Measurements from ENCODE around the gene SCYGR2. TPM values are rescaled to one million over a fixed set of nuclear protein-coding genes. Genes with fewer than 3 reads are reported as not detected.

SCYGR2 gene
- total and polyA plus RNA-seq, 4 donors: not detected

GRCh38 chr2:227617316-227618230 lies 18.9 kb downstream of the SCYGR2 start, which contains the start of gene SCYGR4:
Gene SCYGR4 (plus strand): TSS chr2:227617498. CDS start chr2:227617498, 0 bp downstream.
- no peak for DNase-seq (ENCODE audit: low read depth in 4 of 6, low spot score in 6 of 6)
- no peaks in the 10 kb centered on the region for H3K36me3 ChIP-seq (ENCODE audit: control insufficient read depth, insufficient read depth, low read length)
- H3K27me3 ChIP-seq (ENCODE audit: control insufficient read depth, insufficient read depth, low read length): no peaks in the 10 kb centered on the region
- 79% methylated on average over 14 of the region's 20 CpGs for WGBS (ENCODE audit: insufficient coverage)
- H3K27ac ChIP-seq (ENCODE audit: low read depth, low read length): no peak within 1 kb of the TSS
- no peaks in the 10 kb centered on the region for H3K9me3 ChIP-seq (ENCODE audit: control insufficient read depth, insufficient read depth, low read length)
- no peaks in the 10 kb centered on the region for H3K4me1 ChIP-seq (ENCODE audit: control insufficient read depth, insufficient read depth, low read length)
- H3K4me3 ChIP-seq (ENCODE audit: low read depth, low read length): no peak within 1 kb of the TSS

- Histone ChIP-seq H3K4me1 (ENCODE audit: control insufficient read depth, insufficient read depth, low read length) (no peaks in the 10 kb centered on the region), H3K4me3 (ENCODE audit: low read depth, low read length) (no peak overlapping the region)
- DNase-seq (ENCODE audit: low read depth in 4 of 6, low spot score in 6 of 6): no peak
Measured at GRCh38 chr2:227623226-227623625, 24.5 kb downstream of the SCYGR2 start.

DNA sequence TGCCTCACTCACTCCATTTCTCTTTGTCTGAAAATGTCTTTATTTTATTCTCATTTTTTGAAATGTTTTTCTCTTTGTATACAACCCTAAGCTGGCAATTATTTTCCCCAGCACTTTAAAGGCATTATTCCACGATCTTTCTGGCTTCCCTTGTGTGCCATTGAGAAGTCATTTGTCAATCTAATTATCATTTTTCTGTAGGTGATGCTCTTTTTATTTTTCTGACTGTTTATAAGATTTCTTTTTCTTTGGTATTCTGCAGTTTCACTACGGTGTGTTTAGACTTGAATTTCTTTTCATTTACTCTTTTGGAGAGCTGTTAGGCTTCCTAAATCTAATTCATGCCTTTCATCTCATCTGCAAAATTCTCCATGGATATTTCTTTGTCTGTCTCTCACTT lies 26.7 kb downstream of the SCYGR2 start:
- no peaks in the 10 kb centered on the region for H3K27me3 ChIP-seq (ENCODE audit: control insufficient read depth, insufficient read depth, low read length)
- no CpG with 5 or more reads among the region's 2 CpGs for WGBS (ENCODE audit: insufficient coverage)
- H3K9me3 ChIP-seq (ENCODE audit: control insufficient read depth, insufficient read depth, low read length): no peaks in the 10 kb centered on the region
- no peaks in the 10 kb centered on the region for H3K4me1 ChIP-seq (ENCODE audit: control insufficient read depth, insufficient read depth, low read length)
- no peak overlapping the region for H3K4me3 ChIP-seq (ENCODE audit: low read depth, low read length)
- no peak overlapping the region for H3K27ac ChIP-seq (ENCODE audit: low read depth, low read length)
- H3K36me3 ChIP-seq (ENCODE audit: control insufficient read depth, insufficient read depth, low read length): no peaks in the 10 kb centered on the region
- peak in 1 of 6 donors; percentile 10 for DNase-seq (ENCODE audit: low read depth in 4 of 6, low spot score in 6 of 6)

More at GRCh38 chr2:227623226-227623625, 24.5 kb downstream of the SCYGR2 start:
- Histone ChIP-seq H3K27ac (ENCODE audit: low read depth, low read length) (no peak overlapping the region), H3K9me3 (ENCODE audit: control insufficient read depth, insufficient read depth, low read length) (no peaks in the 10 kb centered on the region), H3K36me3 (ENCODE audit: control insufficient read depth, insufficient read depth, low read length) (no peaks in the 10 kb centered on the region), H3K27me3 (ENCODE audit: control insufficient read depth, insufficient read depth, low read length) (no peaks in the 10 kb centered on the region)

GRCh38 chr2:227626580-227627151 lies 28.0 kb downstream of the SCYGR2 start:
- no peak overlapping the region for H3K27ac ChIP-seq (ENCODE audit: low read depth, low read length)
- no peaks in the 10 kb centered on the region for H3K9me3 ChIP-seq (ENCODE audit: control insufficient read depth, insufficient read depth, low read length)
- no peak for DNase-seq (ENCODE audit: low read depth in 4 of 6, low spot score in 6 of 6)
- no peaks in the 10 kb centered on the region for H3K36me3 ChIP-seq (ENCODE audit: control insufficient read depth, insufficient read depth, low read length)
- no peaks in the 10 kb centered on the region for H3K4me1 ChIP-seq (ENCODE audit: control insufficient read depth, insufficient read depth, low read length)
- WGBS (ENCODE audit: insufficient coverage): 58% methylated on average over 2 of the region's 10 CpGs
- H3K4me3 ChIP-seq (ENCODE audit: low read depth, low read length): no peak overlapping the region
- H3K27me3 ChIP-seq (ENCODE audit: control insufficient read depth, insufficient read depth, low read length): no peaks in the 10 kb centered on the region

DNA sequence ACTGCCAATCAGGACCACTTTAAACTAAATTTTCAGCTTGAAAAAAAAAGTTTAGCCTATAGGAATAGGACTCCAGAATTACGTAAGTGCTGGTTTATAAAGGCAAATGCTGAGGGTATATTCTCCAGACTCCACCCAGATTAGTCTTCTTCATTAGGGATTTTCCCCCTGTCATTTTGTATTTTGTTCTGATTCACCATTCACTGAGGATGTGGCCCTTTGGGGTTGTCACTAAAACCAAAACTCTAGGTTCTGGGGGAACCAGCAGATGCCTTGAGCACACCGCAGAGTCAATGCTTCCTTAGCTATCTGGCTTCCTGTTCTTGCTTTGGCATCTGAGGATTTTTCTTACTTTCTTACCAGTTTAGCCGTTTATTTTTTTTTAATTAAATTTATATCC lies 29.1 kb downstream of the SCYGR2 start:
- H3K9me3 ChIP-seq (ENCODE audit: control insufficient read depth, insufficient read depth, low read length): no peaks in the 10 kb centered on the region
- H3K4me3 ChIP-seq (ENCODE audit: low read depth, low read length): no peak overlapping the region
- no peaks in the 10 kb centered on the region for H3K27me3 ChIP-seq (ENCODE audit: control insufficient read depth, insufficient read depth, low read length)
- WGBS (ENCODE audit: insufficient coverage): 100% methylated on average over 1 of the region's 3 CpGs
- H3K36me3 ChIP-seq (ENCODE audit: control insufficient read depth, insufficient read depth, low read length): no peaks in the 10 kb centered on the region
- H3K4me1 ChIP-seq (ENCODE audit: control insufficient read depth, insufficient read depth, low read length): no peaks in the 10 kb centered on the region
- no peak overlapping the region for H3K27ac ChIP-seq (ENCODE audit: low read depth, low read length)
- no peak for DNase-seq (ENCODE audit: low read depth in 4 of 6, low spot score in 6 of 6)

DNA sequence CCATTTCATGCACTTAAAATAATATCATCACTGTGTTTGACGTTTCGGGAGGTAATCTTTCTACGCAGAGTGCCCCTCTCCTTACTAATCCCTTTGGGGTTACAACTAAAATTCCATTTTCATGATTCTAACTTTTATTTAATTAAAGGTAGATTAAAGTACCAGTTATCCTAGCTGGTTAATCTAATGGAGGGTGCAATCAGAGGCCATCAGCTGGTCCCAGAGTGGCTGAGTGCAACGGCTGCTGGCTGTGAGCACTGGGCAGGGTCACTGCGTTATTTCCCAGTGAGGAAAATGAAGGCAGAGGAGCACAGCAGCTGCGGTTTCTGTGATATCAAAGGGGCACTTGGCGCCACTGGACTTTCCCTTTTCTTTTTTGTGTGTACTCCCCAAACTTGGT lies 30.7 kb downstream of the SCYGR2 start:
- Histone ChIP-seq H3K36me3 (ENCODE audit: control insufficient read depth, insufficient read depth, low read length) (no peaks in the 10 kb centered on the region), H3K27me3 (ENCODE audit: control insufficient read depth, insufficient read depth, low read length) (no peaks in the 10 kb centered on the region), H3K4me3 (ENCODE audit: low read depth, low read length) (no peak overlapping the region), H3K9me3 (ENCODE audit: control insufficient read depth, insufficient read depth, low read length) (no peaks in the 10 kb centered on the region), H3K4me1 (ENCODE audit: control insufficient read depth, insufficient read depth, low read length) (no peaks in the 10 kb centered on the region), H3K27ac (ENCODE audit: low read depth, low read length) (no peak overlapping the region)
- DNase-seq (ENCODE audit: low read depth in 4 of 6, low spot score in 6 of 6): no peak
- WGBS (ENCODE audit: insufficient coverage): 69% methylated on average over 4 of the region's 7 CpGs

DNA sequence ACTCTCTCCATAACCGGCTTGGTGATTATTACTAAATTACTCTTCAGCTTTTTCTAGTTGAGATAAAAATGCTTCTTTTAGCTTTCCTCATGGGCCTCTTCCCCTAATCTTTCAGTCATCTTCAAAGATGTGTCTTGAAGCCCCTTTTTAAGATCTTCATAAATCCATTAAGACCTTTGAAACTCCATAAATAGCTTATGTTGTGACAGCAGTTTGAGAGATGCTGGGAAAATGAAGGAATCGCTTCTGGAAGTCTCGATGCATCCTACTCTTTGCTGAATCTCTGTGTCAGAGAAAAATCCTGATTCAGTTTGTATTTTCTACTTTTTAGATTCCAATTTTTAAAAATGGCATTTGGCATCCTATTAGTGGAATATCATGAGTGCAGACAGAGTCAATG lies 31.6 kb downstream of the SCYGR2 start:
- no peaks in the 10 kb centered on the region for H3K36me3 ChIP-seq (ENCODE audit: control insufficient read depth, insufficient read depth, low read length)
- WGBS (ENCODE audit: insufficient coverage): no CpG with 5 or more reads among the region's 3 CpGs
- no peak for DNase-seq (ENCODE audit: low read depth in 4 of 6, low spot score in 6 of 6)
- no peak overlapping the region for H3K27ac ChIP-seq (ENCODE audit: low read depth, low read length)
- no peaks in the 10 kb centered on the region for H3K27me3 ChIP-seq (ENCODE audit: control insufficient read depth, insufficient read depth, low read length)
- H3K4me3 ChIP-seq (ENCODE audit: low read depth, low read length): no peak overlapping the region
- H3K4me1 ChIP-seq (ENCODE audit: control insufficient read depth, insufficient read depth, low read length): no peaks in the 10 kb centered on the region
- no peaks in the 10 kb centered on the region for H3K9me3 ChIP-seq (ENCODE audit: control insufficient read depth, insufficient read depth, low read length)

DNA sequence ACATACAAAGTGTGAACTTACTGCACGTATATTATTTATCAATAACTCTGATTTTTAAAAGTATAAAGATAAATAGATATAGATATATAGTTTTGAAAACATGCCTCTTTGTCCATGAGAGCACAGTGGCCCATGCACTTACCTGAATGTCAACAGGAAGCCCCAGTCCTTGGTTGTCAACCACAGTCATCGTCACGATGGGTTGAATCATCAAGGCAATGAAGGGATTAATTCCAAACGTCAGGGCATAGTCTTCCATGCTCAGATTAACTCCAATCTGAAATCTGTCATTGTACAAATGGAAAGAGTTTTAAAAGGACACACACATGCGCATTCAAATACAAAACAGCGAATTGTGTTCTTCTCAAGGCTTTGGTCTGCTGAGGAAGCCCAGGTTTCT lies 34.1 kb downstream of the SCYGR2 start:
- WGBS (ENCODE audit: insufficient coverage): 96% methylated on average over 4 of the region's 6 CpGs
- Histone ChIP-seq H3K4me3 (ENCODE audit: low read depth, low read length) (no peak overlapping the region), H3K27me3 (ENCODE audit: control insufficient read depth, insufficient read depth, low read length) (no peaks in the 10 kb centered on the region), H3K4me1 (ENCODE audit: control insufficient read depth, insufficient read depth, low read length) (no peaks in the 10 kb centered on the region), H3K27ac (ENCODE audit: low read depth, low read length) (no peak overlapping the region), H3K9me3 (ENCODE audit: control insufficient read depth, insufficient read depth, low read length) (no peaks in the 10 kb centered on the region), H3K36me3 (ENCODE audit: control insufficient read depth, insufficient read depth, low read length) (no peaks in the 10 kb centered on the region)
- DNase-seq (ENCODE audit: low read depth in 4 of 6, low spot score in 6 of 6): no peak

GRCh38 chr2:227634201-227634600 lies 35.5 kb downstream of the SCYGR2 start:
- Histone ChIP-seq H3K4me3 (ENCODE audit: low read depth, low read length) (no peak overlapping the region), H3K27me3 (ENCODE audit: control insufficient read depth, insufficient read depth, low read length) (no peaks in the 10 kb centered on the region), H3K36me3 (ENCODE audit: control insufficient read depth, insufficient read depth, low read length) (no peaks in the 10 kb centered on the region), H3K4me1 (ENCODE audit: control insufficient read depth, insufficient read depth, low read length) (no peaks in the 10 kb centered on the region), H3K27ac (ENCODE audit: low read depth, low read length) (no peak overlapping the region), H3K9me3 (ENCODE audit: control insufficient read depth, insufficient read depth, low read length) (no peaks in the 10 kb centered on the region)
- no CpG with 5 or more reads among the region's 3 CpGs for WGBS (ENCODE audit: insufficient coverage)
- DNase-seq (ENCODE audit: low read depth in 4 of 6, low spot score in 6 of 6): peak in 1 of 6 donors; percentile 38

GRCh38 chr2:227642656-227643055 lies 44.0 kb downstream of the SCYGR2 start:
- Histone ChIP-seq H3K27me3 (ENCODE audit: control insufficient read depth, insufficient read depth, low read length) (no peaks in the 10 kb centered on the region), H3K9me3 (ENCODE audit: control insufficient read depth, insufficient read depth, low read length) (no peaks in the 10 kb centered on the region), H3K27ac (ENCODE audit: low read depth, low read length) (no peak overlapping the region), H3K4me3 (ENCODE audit: low read depth, low read length) (no peak overlapping the region), H3K4me1 (ENCODE audit: control insufficient read depth, insufficient read depth, low read length) (no peaks in the 10 kb centered on the region), H3K36me3 (ENCODE audit: control insufficient read depth, insufficient read depth, low read length) (no peaks in the 10 kb centered on the region)
- DNase-seq (ENCODE audit: low read depth in 4 of 6, low spot score in 6 of 6): no peak
- WGBS (ENCODE audit: insufficient coverage): 39% methylated on average over 2 of the region's 2 CpGs
